ENCODE results near the gene SLC2A13. TPM values are rescaled to one million over a fixed set of nuclear protein-coding genes. Genes with fewer than 3 reads are reported as not detected.

Gene SLC2A13
- total RNA-seq, 1 experiment from 2014 or later, result 7.0 TPM

DNA sequence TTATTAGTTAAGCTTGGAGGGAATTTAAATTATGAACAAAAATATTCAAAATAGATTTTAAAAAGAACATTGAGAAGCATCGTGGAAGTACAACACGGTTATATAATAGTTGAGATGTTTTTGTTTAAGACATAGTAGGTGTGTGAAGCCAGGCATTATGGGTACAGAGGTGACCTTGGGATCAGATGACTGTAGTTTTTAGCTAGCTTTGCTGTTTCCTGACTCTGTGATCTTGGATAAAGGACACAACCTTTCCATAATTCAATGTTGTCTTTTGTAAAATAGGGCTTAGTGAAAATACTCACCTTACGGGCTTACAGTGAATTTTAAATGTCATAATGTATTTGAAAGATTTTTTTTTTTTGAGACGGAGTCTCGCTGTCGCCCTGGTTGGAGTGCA is 239.7 kb downstream of the SLC2A13 start:
- WGBS (ENCODE audit: extremely low coverage, insufficient read length, low lambda C conversion rate), result 100% methylated on average over 2 of the region's 6 CpGs

More for the DNA sequence above, 239.7 kb downstream of the SLC2A13 start:
- H4K8ac ChIP-seq (replicated peaks; ENCODE audit: insufficient read length, low read depth, low read length), result no peak overlapping the region
- H2AFZ ChIP-seq (ENCODE audit: low read length), result no peak overlapping the region
- H3T11ph ChIP-seq (ENCODE audit: low read length), result no peak overlapping the region
- no peak overlapping the region for H2BK15ac ChIP-seq (ENCODE audit: low read depth, low read length)
- no peak overlapping the region for H3K4ac ChIP-seq (ENCODE audit: low read depth, low read length)
- no peak overlapping the region for H3K56ac ChIP-seq (ENCODE audit: insufficient read length, low read depth, low read length)
- no peaks in the 10 kb centered on the region for H3K4me1 ChIP-seq (ENCODE audit: insufficient read depth, low read length)
- H2BK5ac ChIP-seq (ENCODE audit: insufficient read length, low read length), result no peak overlapping the region
- Mint-ChIP-seq H3K27me3 (ENCODE audit: low read depth) (no peaks in the 10 kb centered on the region), H3K27ac (no peak overlapping the region), H3K4me3 (no peak overlapping the region), H3K9me3 (no peaks in the 10 kb centered on the region; a peak in 1 of 5 replicates), H3K36me3 (ENCODE audit: insufficient read depth in 1 of 3, low read depth in 3 of 3) (peaks cover 0 to 7% (median 6%) of the 10 kb centered on the region in 3 experiments; a peak in 4 of 7 replicates), H3K4me1 (peaks cover 2 to 6% of the 10 kb centered on the region in 2 experiments; a peak in 1 of 4 replicates)
- no peak overlapping the region for H3K27ac ChIP-seq (ENCODE audit: insufficient read length, low read depth, low read length)
- no peak overlapping the region for H2AK5ac ChIP-seq (ENCODE audit: insufficient read length, low read length)
- H3K14ac ChIP-seq (ENCODE audit: insufficient read depth, low read length), result no peak overlapping the region
- no peak for TF ChIP-seq CTCF (conservative IDR thresholded peaks at IDR 0.05)
- no peak overlapping the region for H2BK12ac ChIP-seq (ENCODE audit: insufficient read length, low read depth, low read length)
- H2BK20ac ChIP-seq (ENCODE audit: low read depth, low read length, poor library complexity, severe bottlenecking), result no peak overlapping the region
- no peak overlapping the region for H4K5ac ChIP-seq (ENCODE audit: insufficient read length, low read depth, low read length)
- no peaks in the 10 kb centered on the region for H3K9me3 ChIP-seq (ENCODE audit: control insufficient read depth, low read depth, low read length)
- H3K4me2 ChIP-seq (ENCODE audit: insufficient read depth, insufficient read length, low read length), result no peak overlapping the region
- no peak overlapping the region for H4K91ac ChIP-seq (ENCODE audit: insufficient read length, low read depth, low read length)
- no peaks in the 10 kb centered on the region for H3K23me2 ChIP-seq (ENCODE audit: insufficient read length, low read depth, low read length, poor library complexity, severe bottlenecking)
- no peak overlapping the region for H2BK120ac ChIP-seq (ENCODE audit: low read depth, low read length, poor library complexity, severe bottlenecking)
- DNase-seq, result no peak
- H3K23ac ChIP-seq (ENCODE audit: insufficient read length, low read depth, low read length), result no peak overlapping the region
- no peaks in the 10 kb centered on the region for H4K20me1 ChIP-seq (ENCODE audit: control insufficient read depth, insufficient read depth, insufficient read length)
- no peak overlapping the region for H3K9ac ChIP-seq (ENCODE audit: extremely low read depth, insufficient read length, low read length)
- no peaks in the 10 kb centered on the region for H3K79me1 ChIP-seq (ENCODE audit: insufficient read depth, low read depth, low read length, poor library complexity, severe bottlenecking)
- no peaks in the 10 kb centered on the region for H3K27me3 ChIP-seq (ENCODE audit: insufficient read depth, low read length)
- no peaks in the 10 kb centered on the region for H3K79me2 ChIP-seq (ENCODE audit: insufficient read depth, low read length)
- no peak overlapping the region for H3K18ac ChIP-seq (ENCODE audit: insufficient read length, low read depth, low read length)
